ENCODE data around the gene RGS10. TPM values are rescaled to one million over a fixed set of nuclear protein-coding genes. Genes with fewer than 3 reads are reported as not detected.

Gene RGS10
- total and polyA plus RNA-seq, 9 of the 15 experiments (the other 6 are each of a cell fraction or from before 2014, with no cell fraction given) = 31.9 to 123 (median 62.1) TPM

DNA sequence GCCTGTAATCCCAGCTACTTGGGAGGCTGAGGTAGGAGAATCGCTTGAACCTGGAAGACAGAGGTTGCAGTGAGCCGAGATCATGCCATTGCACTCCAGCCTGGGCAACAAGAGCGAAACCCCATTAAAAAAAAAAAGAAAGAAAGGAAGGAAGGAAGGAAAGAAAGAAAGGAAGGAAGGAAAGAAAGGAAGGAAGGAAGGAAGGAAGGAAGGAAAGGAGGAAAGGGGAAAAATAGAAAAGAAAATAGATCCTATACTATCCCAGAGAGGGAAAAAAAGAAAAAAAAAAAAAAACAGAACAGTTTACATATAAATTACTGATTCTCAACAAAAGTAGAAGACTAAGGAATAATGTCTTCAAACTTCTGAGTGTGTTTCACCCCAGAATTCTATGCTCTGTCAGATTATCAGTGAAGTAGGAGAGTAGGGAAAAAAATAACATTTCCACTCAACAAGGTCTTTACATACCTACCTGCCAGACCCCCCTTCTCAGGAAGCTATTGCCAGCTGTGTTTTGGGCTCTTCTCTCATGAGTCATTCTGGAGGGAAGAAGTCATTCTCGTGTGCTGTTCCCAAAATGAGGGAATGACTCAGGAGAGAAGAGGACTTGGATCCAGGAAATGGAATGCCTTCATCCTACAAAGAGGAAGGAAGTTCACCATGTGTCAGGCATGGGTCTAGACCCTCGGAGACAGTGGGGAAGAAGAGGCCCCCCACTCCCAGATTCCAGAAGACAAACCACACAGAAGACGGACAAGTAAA, 20.9 kb downstream of the RGS10 start (continued):
- TF ChIP-seq, protein P1, sequence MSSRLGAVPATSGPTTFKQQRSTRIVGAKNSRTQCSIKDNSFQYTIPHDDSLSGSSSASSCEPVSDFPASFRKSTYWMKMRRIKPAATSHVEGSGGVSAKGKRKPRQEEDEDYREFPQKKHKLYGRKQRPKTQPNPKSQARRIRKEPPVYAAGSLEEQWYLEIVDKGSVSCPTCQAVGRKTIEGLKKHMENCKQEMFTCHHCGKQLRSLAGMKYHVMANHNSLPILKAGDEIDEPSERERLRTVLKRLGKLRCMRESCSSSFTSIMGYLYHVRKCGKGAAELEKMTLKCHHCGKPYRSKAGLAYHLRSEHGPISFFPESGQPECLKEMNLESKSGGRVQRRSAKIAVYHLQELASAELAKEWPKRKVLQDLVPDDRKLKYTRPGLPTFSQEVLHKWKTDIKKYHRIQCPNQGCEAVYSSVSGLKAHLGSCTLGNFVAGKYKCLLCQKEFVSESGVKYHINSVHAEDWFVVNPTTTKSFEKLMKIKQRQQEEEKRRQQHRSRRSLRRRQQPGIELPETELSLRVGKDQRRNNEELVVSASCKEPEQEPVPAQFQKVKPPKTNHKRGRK (tag; IDR thresholded peaks at IDR 0.05) = peak; percentile 83
- TF ChIP-seq, protein P2, sequence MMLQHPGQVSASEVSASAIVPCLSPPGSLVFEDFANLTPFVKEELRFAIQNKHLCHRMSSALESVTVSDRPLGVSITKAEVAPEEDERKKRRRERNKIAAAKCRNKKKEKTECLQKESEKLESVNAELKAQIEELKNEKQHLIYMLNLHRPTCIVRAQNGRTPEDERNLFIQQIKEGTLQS (IDR thresholded peaks at IDR 0.05) = peak; percentile 72
- TF ChIP-seq, protein P2 (CRISPR knock-in tag; conservative IDR thresholded peaks at IDR 0.05) = no peak
- TF ChIP-seq DPF2 (IDR thresholded peaks at IDR 0.05) (peak; percentile 37; the same call in 1 of the 2 replicates), GTF2E2 (tag; IDR thresholded peaks at IDR 0.05) (no peak), KAT2B (IDR thresholded peaks at IDR 0.05; ENCODE audit: low read depth, low read length) (no peak), ZNF644 (tag; IDR thresholded peaks at IDR 0.05; ENCODE audit: low read depth) (no peak), JUN (IDR thresholded peaks at IDR 0.05; ENCODE audit: borderline replicate concordance, low read depth, low read length) (peak; percentile 60; the same call in 1 of the 2 replicates), JUN (CRISPR knock-in tag; IDR thresholded peaks at IDR 0.05; ENCODE audit: borderline replicate concordance) (no peak), FOSL1 (tag; conservative IDR thresholded peaks at IDR 0.05) (peak; percentile 73)
- TF ChIP-seq, protein P3, sequence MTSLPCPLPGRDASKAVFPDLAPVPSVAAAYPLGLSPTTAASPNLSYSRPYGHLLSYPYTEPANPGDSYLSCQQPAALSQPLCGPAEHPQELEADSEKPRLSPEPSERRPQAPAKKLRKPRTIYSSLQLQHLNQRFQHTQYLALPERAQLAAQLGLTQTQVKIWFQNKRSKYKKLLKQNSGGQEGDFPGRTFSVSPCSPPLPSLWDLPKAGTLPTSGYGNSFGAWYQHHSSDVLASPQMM (CRISPR knock-in tag; IDR thresholded peaks at IDR 0.05) = no peak
- TF ChIP-seq, protein P4, sequence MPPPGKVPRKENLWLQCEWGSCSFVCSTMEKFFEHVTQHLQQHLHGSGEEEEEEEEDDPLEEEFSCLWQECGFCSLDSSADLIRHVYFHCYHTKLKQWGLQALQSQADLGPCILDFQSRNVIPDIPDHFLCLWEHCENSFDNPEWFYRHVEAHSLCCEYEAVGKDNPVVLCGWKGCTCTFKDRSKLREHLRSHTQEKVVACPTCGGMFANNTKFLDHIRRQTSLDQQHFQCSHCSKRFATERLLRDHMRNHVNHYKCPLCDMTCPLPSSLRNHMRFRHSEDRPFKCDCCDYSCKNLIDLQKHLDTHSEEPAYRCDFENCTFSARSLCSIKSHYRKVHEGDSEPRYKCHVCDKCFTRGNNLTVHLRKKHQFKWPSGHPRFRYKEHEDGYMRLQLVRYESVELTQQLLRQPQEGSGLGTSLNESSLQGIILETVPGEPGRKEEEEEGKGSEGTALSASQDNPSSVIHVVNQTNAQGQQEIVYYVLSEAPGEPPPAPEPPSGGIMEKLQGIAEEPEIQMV (tag; conservative IDR thresholded peaks at IDR 0.05; ENCODE audit: low read depth) = 0 out of 2 replicates have a peak, but pooled peaks have one; percentile 24
- TF ChIP-seq, protein P5, sequence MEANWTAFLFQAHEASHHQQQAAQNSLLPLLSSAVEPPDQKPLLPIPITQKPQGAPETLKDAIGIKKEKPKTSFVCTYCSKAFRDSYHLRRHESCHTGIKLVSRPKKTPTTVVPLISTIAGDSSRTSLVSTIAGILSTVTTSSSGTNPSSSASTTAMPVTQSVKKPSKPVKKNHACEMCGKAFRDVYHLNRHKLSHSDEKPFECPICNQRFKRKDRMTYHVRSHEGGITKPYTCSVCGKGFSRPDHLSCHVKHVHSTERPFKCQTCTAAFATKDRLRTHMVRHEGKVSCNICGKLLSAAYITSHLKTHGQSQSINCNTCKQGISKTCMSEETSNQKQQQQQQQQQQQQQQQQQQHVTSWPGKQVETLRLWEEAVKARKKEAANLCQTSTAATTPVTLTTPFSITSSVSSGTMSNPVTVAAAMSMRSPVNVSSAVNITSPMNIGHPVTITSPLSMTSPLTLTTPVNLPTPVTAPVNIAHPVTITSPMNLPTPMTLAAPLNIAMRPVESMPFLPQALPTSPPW (CRISPR knock-in tag; IDR thresholded peaks at IDR 0.05) = 0 out of 2 replicates have a peak, but pooled peaks have one; percentile 38
